K562 (cell line): ENCODE results near the gene EVC.

Experiments used
- CTCF ChIP-seq, 3 experiments: IDR thresholded peaks in 2 of 3; conservative IDR thresholded peaks in 1 of 3; 2 replicates each; pipeline ENCODE4 v1.5.1; 2011 to 2012; ENCODE audit warnings: low read length in 3 of 3, mild to moderate bottlenecking in 3 of 3, control low read depth in 2 of 3, improper control_type of control experiment in 1 of 3, inconsistent platforms in 1 of 3, low read depth in 1 of 3, mixed read lengths in 1 of 3, moderate library complexity in 1 of 3; ENCODE audit not compliant: insufficient read depth in 2 of 3
- CUX1 ChIP-seq: fragments of 200-800 bp; sonication (Bioruptor generic); IDR thresholded peaks from 2 replicates; pipeline ENCODE4 v1.6.1; 2016; ENCODE audit warnings: missing genetic modification characterization, missing compliant biosample characterization
- IRF2 ChIP-seq: sonication (generic); formaldehyde crosslinking; IDR thresholded peaks from 2 replicates; pipeline ENCODE4 v1.8.1; 2022; ENCODE audit warnings: mild to moderate bottlenecking, missing genetic modification reagents
- SP1 ChIP-seq: sonication (generic); formaldehyde crosslinking; IDR thresholded peaks from 2 replicates; pipeline ENCODE4 v1.8.1; 2022; ENCODE audit warnings: mild to moderate bottlenecking, missing genetic modification reagents
- ZBTB49 ChIP-seq: sonication (generic); formaldehyde crosslinking; IDR thresholded peaks from 2 replicates; pipeline ENCODE4 v1.8.0; 2022; ENCODE audit warnings: missing genetic modification reagents, mild to moderate bottlenecking, borderline replicate concordance

GRCh38 chr4:5686338-5686737 lies 24.7 kb upstream of the EVC start:
- TF ChIP-seq SP1 (CRISPR knock-in tag), result no peak
- TF ChIP-seq CUX1 (CRISPR knock-in tag), result no peak
- no peak for TF ChIP-seq CTCF (IDR thresholded peaks at IDR 0.05 in 2 of 3, conservative IDR thresholded peaks at IDR 0.05 in 1 of 3; ENCODE audit: insufficient read depth in 2 of 3, low read depth in 1 of 3, low read length in 3 of 3)
- TF ChIP-seq ZBTB49 (CRISPR knock-in tag), result no peak
- TF ChIP-seq IRF2 (CRISPR knock-in tag), result no peak
